GM21825 (cell line): ENCODE measurements around the gene TMEM231.
"Not testable (repeated sequence)": the region's sequence is repeated elsewhere in the genome, so short reads cannot be mapped to it uniquely, and the experiment has no call there.

Experiments used
- ATAC-seq: cut with Tn5 transposase; IDR thresholded peaks from one replicate; pipeline ENCODE4 v1.9.1; 2021; ENCODE audit warnings: mild to moderate bottlenecking, moderate library complexity; ENCODE audit not compliant: unreplicated experiment

The TMEM231 gene

DNA sequence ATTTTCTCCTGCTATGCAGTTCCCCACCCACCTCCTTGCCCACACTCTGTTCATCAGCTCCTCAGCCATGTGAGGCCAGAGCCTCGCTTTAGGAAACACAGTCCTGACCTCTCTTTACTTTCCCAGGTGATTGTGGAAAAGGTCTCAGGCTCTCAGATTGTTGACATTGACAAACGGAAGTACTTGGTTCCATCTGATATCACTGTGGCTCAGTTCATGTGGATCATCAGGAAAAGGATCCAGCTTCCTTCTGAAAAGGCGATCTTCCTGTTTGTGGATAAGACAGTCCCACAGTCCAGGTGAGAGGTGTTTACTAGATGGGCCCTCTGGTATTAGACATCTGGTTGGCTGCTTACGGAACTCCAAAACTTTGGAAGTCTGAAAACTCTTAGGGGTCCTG lies 11.9 kb upstream of the TMEM231 start:
- no peak for ATAC-seq

GRCh38 chr16:75566758-75567255 lies 10.8 kb upstream of the TMEM231 start:
- ATAC-seq: no peak

- peak; percentile 76 for ATAC-seq
Measured at GRCh38 chr16:75566040-75566757, 10.1 kb upstream of the TMEM231 start, which contains the start of gene GABARAPL2. GABARAPL2 (plus strand) TSS chr16:75566379; CDS start chr16:75566487, 108 bp downstream.

DNA sequence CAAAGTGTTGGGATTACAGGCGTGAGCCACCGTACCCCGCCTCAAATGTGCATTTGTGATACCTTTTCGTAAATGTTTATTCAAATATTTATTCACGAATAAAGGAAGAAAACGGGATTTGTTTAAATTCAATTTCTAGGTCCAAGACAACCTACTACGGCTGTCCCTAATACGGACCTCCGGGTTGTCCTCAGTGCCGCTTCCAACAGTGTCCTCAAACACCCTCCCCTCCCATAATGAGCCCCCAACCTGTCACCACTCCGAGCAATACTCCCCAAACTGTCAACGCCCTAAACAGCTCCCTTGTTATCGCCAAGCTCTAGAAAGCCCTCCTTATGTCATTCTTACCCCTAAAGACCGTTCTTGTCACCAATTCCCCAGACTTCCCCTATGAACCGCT lies 9.6 kb upstream of the TMEM231 start:
- peak; percentile 2 for ATAC-seq

GRCh38 chr16:75559564-75560372 lies 3.7 kb upstream of the TMEM231 start:
- no peak for ATAC-seq

- ATAC-seq: no peak
Measured at GRCh38 chr16:75558846-75559401, 2.9 kb upstream of the TMEM231 start.

GRCh38 chr16:75556431-75556950 lies 439 bp upstream of the TMEM231 start:
- ATAC-seq: no peak

DNA sequence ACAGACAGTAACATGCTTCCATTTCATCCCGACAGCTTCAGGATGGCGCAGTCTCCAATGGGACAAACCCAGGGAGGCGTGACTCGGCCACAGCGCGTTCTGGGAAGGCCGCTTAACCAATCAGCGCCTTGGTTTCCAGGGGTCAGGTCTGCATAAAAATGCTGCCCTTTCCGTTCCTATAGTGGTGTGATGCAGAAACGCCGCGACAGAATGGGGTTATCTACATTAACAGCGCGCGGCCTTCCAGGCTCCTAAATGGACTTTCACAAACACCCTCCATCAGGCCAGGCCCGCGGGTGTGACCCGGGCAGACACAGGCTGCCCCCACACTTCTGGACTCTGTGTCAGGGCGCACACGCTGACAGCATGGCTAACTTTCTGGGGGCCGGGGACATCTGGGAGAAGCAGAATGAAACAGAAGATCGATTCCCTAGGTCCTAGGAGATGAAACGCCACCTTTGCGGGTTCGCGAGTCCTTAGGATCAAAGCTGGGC lies 792 bp downstream of the TMEM231 start:
- ATAC-seq: no peak

GRCh38 chr16:75552951-75553350 lies 3.1 kb downstream of the TMEM231 start:
- ATAC-seq: no peak

DNA sequence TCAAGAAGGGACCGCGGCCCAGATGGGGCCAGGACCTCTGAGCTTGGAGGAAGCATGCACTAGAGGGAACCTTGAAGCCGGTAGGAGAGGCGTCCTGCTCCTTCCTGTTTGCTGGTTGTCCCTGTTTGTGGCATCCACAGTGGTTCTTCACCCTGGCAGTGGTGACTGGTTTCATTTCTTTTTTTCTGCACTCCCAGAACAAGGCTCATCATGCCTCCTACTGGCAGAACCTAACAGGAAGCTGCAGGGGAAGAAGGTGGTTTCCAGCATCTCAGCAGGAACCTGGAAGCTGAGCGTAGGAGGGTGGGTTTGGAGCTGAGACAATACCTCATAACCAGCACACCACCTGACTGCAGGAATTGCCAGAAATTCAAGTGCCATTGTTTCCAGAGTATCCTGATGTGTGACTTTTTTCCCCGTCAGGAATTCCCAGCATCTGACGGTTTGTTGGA lies 5.8 kb downstream of the TMEM231 start:
- peak; percentile 90 for ATAC-seq

- not testable (repeated sequence) for ATAC-seq
Measured at GRCh38 chr16:75548456-75548855, 7.6 kb downstream of the TMEM231 start.

GRCh38 chr16:75546293-75546692 lies 9.8 kb downstream of the TMEM231 start:
- no peak for ATAC-seq

DNA sequence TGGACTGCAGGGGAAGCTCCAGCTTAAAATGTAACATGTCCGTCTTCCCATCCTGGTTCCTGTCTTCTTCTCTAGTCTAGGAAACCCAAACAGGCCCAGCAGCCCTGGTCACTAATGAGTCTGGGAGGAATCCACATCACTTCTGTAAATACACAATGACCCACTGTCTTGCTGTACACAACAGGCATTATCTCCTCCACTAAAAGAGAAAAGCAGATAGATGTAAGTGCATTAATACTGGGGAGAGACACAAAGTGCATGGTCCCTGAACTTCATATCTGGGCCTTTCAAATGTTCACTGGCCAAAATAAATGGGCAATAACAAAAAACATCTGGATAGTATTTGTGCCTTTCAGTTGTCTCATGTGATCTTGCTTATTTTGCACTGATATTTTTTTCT lies 10.2 kb downstream of the TMEM231 start:
- not testable (repeated sequence) for ATAC-seq

GRCh38 chr16:75542462-75542861 lies 13.6 kb downstream of the TMEM231 start:
- ATAC-seq: not testable (repeated sequence)

- ATAC-seq: no peak
Measured at GRCh38 chr16:75541236-75541635, 14.8 kb downstream of the TMEM231 start.

DNA sequence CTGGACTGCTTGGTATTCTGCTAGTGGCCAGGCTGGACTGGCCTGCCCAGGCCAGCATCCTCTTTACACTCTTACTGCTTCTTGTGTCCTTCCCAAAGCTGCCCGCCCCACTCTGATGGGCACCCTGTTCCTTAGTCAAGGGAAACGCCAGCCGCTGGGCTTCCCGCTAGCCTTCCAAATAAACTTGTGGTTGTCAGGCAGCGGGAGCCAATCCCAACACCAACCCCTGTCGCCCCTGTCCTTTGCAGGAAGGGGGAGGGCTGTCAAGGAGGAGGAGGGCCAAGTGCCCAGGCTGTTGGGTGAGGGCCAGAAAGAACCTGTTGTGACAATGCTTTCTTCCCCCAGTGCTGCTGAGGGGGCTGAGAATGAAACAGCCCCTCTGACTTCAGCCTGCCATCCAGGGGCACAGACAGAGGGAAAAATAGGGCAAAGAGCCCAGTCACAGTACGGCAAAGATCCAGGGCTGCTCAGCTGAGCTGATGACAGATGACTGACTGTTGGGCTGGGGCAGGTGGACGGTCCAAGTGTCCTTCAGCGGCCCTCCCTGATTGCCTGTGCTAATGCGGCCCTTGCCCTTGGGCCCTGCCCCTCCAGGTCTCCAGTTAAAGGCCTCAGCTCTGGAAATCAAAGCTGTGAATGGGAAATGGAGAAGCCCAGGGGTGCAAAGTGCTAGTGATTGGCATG lies 17.0 kb downstream of the TMEM231 start:
- not testable (repeated sequence) for ATAC-seq

GRCh38 chr16:75537776-75538175 lies 18.3 kb downstream of the TMEM231 start:
- no peak for ATAC-seq

- ATAC-seq: no peak
Measured at GRCh38 chr16:75535901-75536300, 20.2 kb downstream of the TMEM231 start, which contains the start of gene CHST5. CHST5 (minus strand) TSS chr16:75536108; CDS start chr16:75530384, 5,724 bp downstream.

- no peak for ATAC-seq
Measured at GRCh38 chr16:75535211-75535843, 20.7 kb downstream of the TMEM231 start.
